Measurements from ENCODE around the gene GDPD5. TPM values are rescaled to one million over a fixed set of nuclear protein-coding genes. Genes with fewer than 3 reads are reported as not detected.
"Not testable (repeated sequence)": the region's sequence is repeated elsewhere in the genome, so short reads cannot be mapped to it uniquely, and the experiment has no call there.

Gene GDPD5
- polyA plus RNA-seq, 5 donors, result 17.9 to 31.0 (median 25.6) TPM

DNA sequence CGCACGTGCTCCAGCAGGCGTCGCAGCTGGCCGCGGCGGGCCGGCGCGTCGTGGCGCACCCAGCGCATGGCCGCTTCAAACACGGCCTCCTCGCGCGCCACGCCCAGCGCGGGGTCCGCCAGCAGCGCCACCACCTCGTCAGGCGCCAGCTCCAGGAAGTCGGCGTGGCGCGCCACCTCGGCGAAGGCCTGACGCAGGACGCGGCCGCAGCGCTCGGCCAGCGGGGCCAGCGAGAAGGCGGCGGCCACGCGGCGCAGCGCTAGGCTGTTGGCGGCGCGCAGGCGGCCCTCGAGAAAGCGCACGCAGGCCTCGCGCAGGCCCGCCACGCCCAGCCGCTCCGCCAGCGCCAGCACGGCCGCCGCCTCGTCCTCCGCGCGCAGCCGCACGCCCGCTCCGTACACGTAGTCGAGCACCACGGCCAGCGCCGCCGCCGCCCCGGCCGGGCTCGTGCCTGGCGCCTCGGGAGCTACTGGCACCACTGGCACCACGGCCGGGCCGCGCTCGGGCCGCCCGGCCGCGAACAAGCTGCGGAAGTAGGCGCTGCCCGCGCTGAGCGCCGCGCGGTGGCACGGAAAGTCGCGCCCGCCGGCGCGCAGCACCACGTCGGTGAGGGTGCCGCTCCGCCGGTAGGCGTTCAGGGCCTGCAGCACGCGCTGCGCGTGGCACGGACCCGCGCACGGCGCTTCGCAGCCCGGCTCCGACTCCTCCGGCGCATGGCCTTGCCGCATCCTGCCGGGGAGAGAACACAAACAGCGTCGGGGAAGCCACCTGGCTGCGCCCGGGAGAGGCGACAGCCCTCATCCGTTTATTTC is 95.6 kb downstream of the GDPD5 start:
- DNase-seq, result peak; percentile 37 to 52

DNA sequence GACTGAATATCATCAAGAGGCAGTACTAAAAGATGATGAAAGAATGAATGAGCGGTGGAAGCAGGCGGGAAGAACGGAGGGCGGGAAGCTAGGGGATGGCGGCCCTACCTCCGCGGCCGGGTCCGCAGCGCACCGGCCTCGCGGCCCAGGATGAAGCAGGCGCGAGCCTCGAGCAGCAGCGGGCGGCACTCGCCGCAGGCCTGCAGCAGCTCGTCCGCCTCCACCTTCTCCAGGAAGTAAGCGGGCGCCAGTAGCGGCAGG is 96.2 kb downstream of the GDPD5 start:
- DNase-seq, result no peak

DNA sequence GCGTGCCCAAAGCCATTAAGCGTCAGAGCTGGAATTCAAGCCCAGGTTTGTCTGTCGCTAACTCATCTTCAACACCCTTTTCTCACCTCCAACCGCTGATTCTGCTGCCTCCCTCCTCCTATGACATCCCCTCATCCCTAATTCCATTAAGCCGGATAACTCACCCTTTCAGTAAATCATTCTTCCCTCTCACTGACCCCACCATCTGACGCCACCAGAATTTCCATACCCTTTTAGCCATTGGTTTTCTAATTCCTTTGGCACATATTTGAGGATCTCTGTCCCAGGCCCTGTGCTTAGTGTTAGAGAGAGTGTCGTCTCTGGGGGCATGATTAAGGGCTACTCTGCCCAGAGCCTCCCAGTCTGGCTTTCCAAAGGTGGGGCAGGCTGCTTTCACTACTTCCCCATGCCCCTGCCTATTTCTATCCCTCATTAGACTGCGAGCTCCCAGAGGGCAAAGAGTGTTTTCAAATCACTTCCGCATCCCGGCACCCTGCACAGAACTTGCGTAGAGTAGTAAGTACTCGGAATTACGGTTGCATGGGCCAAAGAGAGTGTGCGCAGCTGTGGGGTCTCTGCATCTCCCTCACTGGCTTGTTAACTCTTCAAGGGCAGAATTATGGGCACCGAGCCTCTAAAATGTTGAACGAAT is 96.6 kb downstream of the GDPD5 start:
- DNase-seq, result no peak

DNA sequence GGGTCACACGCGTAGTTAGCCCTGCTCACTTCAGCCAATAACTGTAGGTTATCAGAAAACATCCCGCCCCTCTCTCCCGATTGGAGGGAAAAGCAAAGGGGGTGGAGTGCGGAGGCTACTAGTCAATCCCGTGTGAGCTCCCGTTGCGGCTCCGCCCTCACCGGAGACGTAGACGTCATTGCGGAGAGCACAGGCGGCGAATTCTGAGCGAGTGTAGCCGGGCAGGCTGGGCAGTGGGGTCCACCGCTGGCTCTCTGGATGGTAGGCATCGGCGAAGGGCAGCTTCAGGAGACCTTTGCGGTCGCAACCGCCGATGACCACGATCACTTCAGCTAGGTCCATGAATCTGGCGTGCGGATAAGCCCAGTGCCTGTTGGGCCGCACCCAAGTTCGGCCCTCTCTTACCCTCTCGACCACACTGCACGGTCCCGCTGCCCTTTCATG is 97.4 kb downstream of the GDPD5 start:
- peak; percentile 81 to 85 for DNase-seq

DNA sequence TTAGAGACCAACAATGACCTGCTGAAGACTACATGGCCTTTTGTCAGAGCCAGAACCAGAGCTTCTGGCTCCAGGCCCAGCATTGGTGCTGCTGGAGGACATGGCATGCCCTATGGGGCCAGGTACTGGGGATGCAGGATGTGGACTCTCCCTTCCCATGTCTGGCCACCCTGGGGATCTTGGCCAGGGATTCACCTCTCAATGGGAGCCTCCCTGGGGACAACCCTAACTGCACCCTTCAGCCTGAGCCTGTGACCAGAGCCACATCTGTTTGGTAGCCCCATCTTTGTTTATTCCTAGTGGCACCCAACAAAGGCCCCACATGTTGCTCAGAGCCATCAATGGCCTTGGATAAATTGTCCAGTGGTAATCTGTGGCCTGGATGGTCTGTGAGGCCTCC is 98.6 kb downstream of the GDPD5 start:
- DNase-seq, result no peak

DNA sequence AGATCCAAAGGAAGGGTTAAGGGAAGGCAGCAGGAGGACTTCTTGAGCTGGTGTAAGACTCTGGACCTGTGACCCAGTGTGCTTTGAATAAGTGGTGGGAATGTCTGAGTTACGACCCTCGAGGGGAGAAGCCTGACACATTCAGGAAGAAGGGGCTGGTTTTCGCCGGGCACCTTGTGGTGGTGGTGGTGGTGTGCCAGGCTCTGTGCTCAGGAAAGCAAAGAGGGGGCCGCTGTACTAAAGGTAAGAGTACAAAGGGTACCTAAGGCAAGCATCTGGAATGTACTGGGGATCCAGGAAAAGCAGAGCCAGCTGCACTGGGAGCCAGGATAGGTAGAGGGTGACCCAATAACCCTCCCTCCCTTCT is 99.0 kb downstream of the GDPD5 start:
- no peak for DNase-seq

DNA sequence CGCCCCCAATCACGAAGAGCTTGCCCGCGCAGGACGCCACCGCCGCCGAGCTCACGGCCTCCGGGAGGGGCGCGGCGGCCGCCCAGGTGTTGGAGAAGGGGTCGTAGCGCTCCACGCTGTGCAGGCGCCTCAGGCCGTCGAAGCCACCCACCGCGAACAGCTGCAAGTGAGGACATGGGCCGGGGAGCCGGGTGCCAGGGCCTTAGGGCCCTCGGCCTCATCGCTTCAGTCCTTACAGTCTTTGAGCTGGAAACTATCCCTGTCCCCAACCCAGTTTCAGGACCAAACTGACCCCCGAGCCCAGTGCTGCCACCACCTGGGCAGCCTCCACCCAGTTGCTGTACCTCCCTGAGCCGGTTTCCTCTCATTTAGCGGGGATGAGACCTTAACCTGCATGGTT is 100.3 kb downstream of the GDPD5 start:
- no peak for DNase-seq

DNA sequence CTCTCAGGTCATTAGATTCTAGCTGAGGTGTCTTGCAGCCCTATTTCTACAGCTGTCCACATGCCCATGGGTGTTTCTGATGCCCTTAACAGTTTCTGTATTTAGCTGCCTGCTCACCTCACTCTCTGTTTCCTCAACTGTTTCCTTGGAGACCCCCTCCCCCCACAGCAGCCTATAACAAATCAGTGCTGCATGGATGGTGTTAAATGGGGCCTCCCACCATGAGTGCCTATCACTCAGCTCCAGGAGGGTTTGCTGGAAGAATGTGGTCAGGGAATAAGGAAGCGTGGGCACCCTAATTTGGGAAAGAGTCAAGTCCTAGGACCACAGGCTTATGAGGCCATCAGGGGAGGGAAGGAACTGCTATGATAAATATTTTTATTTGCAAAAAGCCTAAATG is 101.3 kb downstream of the GDPD5 start:
- DNase-seq, result no peak

DNA sequence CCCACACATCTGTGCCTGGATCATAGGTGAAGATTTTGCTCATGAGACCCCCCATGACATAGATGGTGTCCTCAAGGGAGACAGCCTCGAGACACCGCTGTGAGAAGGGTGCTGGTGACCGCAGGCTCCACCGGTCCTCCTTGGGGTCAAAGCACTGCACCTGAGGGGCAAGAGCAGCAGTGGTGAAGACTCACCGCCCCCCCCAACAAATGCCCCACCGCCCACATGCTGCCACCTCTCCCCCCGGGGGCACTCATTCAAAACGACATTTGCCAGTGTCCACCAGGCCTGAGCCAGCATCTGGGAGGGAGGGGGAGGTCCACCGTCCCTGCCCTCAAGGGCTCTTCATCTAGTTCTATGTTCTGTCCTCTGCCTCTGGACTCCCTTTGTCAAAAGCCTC is 102.0 kb downstream of the GDPD5 start:
- DNase-seq, result no peak

DNA sequence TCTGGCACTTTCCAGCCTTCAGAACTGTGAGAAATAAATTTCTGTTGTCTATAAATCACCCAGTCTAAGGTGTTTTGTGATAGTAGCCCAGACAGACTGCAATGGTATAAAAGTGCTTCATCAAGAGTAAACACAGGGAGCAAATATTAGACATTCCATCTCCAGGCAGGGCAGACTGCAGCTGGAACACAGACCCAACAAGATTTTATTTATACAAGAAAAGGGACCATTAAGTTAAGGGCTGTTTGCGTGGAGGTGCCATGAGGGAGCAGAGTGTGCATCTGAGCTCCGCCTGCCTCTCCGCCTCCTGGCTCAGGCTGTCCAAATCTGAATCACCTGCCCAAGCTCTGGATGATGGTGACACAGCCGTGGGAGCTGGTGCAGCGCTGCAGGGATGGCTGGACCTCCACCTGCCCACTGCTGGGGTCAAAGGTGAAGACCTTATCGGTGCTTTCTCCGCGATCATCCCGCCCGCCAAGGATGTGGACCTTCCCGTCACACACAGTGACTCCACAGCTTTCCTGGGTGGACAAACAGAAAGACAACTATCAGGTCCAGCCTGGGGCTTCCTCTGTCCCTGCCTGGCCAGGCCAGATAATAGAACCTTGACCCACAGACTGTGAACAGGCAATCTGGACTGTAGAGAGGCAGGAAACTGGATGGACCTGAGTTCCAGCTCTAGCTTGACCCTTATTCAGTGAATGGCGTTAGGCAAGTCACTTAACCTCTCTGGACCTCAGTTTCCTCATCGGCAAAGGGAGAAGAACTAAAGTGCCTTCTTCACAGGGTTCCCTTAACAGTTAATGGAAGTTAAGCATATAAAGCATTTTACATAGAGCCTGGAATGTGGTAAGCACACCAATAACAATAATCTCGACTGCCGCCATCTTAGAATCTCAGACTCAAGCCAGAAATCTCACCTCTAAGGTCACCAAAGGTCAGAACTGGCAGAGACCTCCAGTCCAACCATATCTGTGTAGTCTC is 103.2 kb downstream of the GDPD5 start:
- no peak for DNase-seq

DNA sequence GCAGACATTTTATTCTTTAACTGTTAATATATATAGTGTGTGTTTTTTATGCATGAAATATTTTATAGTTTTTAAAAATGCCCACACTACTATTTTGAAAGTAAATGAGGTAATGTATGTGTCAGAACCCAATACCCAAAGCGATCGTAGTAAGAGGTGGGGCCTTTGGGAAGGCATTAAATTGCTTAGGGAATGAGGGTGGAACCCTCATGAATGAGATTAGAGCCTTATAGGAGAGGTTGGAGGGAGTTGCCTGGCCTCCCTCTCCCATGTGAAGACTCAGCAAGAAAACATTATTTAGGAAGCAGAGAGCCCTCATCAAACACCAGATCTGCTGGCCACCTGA is 103.9 kb downstream of the GDPD5 start:
- DNase-seq, result no peak

DNA sequence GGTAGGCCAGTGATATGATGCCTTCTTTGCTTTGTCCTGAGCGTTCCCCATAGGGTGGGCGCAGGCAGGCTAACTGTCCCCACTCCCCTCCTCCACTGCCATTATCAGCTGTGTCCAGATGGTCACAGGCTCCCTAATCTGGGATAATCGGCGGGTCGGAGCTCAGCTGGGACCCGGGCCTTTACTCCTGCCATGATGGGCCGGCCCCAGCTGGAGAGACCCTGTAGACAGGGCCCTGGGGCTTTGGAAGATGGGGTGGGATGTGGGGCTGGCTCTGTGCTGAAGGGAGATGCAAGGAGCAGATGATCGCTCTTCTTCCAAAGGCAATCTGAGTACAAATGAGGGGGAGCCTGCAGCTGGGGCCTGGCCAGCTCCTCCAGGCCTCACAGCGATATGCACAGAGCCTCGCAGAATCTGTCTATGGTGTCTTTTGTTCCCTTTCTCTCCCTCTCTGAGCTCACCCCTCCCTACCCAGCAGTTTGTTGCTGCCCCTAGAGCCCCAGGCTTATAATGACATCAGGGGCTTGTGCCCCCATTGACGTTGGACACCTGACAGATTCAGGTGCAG is 104.6 kb downstream of the GDPD5 start:
- no peak for DNase-seq

DNA sequence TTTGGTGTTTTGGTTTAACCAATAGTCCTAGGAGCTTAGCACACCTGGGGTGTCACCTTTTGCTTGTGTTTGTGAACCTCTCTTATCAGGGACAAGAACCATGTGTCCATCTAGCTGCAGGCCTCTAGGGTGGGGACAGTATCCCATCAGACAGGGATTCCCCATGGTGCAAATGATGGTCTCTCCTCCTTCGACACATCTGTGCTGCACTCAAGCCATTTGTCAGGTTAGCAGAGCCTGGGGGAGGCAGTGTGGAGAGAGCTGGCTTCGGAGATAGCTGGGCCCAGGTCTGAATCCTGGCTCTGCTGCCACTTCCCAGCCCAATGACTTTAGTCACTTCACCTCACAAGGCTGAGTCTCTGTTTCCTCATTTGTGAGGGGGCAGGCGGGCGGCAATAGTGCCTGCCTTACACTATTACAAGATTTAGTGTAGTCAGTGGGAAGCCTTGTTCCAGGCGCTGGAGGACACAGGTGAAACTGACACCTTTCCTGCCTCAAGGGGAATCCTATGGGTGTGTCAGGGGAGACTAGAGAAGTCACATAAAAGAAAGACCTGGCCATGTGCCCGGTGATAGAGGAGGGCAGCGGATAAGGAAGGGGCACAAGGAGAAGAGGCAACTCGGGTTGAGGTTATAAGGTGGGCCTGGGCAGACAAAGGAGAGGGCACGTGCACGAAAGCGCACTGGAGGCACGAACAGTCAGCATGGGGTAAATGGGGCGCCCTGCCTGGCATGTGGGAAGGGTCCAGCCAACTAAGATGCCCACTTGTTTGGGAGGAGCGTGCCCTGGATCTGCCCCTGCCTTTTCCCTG is 105.3 kb downstream of the GDPD5 start:
- no peak for DNase-seq

DNA sequence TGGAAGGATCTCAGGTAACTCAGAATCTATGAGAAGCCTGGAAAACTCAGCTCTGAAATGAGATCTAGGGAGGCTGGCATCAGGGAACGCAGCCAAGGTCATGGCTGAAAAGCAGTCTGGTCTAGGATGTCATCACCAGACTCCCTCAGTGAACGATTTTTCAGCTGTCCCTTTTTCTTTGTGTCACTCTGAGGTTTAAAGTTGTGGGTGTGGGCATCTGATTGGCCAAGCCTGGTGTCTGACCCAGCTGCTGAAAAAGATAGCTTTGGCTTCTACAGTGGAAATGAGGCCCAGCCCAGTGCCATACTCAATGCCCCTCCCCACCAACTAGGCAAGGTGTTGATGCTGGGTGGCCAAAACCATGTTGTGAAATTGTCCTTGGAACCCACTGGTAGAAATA is 111.9 kb downstream of the GDPD5 start:
- DNase-seq, result no peak

DNA sequence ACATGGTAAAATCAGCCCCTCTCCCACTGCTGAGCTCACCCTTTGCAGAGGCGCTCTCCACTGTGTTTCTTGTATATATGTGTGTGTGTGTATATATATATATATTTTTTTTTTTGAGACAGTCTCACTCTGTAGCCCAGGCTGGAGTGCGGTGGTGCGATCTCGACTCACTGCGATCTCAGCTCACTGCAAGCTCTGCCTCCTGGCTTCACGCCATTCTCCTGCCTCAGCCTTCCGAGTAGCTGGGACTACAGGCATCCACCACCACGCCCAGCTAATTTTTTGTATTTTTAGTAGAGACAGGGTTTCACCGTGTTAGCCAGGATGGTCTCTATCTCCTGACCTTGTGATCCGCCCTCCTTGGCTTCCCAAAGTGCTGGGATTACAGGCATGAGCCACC is 112.6 kb downstream of the GDPD5 start:
- not testable (repeated sequence) for DNase-seq

DNA sequence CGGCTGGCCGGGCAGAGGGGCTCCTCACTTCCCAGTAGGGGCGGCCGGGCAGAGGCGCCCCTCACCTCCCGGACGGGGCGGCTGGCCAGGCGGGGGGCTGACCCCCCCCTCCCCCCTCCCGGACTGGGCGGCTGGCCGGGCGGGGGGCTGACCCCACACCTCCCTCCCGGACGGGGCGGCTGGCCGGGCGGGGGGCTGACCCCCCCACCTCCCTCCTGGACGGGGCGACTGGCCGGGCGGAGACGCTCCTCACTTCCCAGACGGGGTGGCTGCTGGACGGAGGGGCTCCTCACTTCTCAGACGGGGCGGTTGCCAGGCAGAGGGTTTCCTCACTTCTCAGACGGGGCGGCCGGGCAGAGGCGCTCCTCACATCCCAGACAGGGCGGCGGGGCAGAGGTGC is 115.8 kb downstream of the GDPD5 start:
- DNase-seq, result not testable (repeated sequence)

DNA sequence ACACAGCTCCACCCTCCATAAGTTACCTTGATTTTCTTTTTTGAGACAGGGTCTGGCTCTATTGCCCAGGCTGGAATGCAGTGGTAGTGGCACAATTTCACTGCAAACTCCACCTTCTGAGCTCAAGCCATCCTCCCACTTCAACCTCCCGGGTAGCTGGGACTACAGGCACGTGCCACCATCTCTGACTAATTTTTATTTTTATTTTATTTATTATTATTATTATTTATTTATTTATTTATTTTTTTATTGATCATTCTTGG is 116.9 kb downstream of the GDPD5 start:
- no peak for DNase-seq

DNA sequence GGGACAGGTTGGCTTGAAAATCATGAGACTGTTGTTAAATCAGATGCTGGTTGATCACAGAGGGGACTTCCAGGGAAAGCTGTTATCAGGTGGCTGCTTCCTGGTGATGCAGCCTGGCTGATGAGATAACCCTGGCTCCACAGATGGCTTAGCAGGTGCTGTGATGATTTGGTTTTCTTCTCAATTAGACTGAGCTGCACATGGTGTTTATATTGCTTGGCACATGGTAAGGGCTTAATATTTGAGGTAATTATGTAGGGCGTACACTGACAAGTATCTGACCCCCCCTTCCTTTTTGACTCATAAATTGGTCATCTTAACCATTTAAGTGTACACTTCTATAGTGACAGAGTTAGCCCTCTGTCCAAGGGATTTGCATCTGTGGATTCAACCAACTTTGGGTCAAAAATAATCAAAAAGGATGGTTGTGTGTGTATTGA is 119.4 kb downstream of the GDPD5 start:
- no peak for DNase-seq

DNA sequence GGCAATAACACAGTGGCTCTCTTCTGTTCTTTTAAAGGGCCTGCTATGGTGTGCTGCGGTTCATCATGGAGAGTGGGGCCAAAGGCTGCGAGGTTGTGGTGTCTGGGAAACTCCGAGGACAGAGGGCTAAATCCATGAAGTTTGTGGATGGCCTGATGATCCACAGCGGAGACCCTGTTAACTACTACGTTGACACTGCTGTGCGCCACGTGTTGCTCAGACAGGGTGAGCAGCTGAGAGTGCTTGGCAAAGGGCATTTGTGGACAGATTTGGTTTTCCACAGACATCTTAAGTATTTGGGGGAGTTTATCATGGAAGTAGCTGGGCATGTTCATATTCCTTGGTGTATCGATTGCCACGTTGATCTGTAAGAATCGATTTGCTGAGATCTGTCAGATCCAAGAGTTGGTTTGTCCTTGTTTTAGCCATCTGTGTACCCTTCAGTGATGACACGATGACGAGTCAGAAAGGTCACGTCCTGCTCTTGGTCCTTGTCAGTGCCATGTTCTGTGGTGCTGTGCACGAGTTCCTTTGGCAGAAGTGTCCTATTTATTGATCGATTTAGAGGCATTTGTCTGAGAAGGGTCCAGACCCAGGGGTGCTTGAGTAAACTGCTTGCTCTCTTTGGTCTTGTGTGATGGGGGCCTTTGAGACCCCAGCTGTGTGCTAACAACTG is 121.6 kb downstream of the GDPD5 start:
- DNase-seq, result no peak

DNA sequence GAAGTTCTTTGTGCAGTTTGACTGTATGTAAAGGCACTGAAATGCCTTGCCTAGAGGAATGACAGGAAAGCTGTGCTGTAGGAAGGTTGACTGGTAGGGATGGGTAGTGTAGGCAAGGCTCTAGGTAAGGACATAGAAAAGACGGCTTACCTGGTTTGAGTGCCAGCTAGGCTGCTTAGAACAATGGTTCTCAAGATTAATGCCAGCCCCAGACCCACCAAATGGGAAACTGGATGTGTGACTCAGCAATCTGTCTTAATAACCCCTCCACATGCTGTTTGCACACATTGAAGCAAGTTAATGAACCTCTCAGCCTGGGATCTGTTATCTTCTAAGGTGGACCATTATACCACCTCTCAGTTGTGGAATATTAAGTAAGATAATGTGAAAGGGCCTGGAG is 122.7 kb downstream of the GDPD5 start:
- no peak for DNase-seq
